Osteocyte (in vitro differentiated cells): ENCODE results near the gene TOE1. TPM values are rescaled to one million over a fixed set of nuclear protein-coding genes. Genes with fewer than 3 reads are reported as not detected.

Experiments
- DNase-seq: peaks from one replicate; pipeline ENCODE4 v3.0.0; 2021; ENCODE audit warnings: mixed read lengths; ENCODE audit not compliant: unreplicated experiment; ENCODE audit errors: extremely low spot score
- H3K27ac Mint-ChIP-seq: one replicate; pipeline ENCODE4 v1.8.0; 2021; ENCODE audit warnings: mild to moderate bottlenecking, mixed read lengths; ENCODE audit not compliant: unreplicated experiment
- H3K27me3 Mint-ChIP-seq: one replicate; pipeline ENCODE4 v1.8.0; 2021; ENCODE audit warnings: mixed read lengths; ENCODE audit not compliant: unreplicated experiment
- H3K36me3 Mint-ChIP-seq: one replicate; pipeline ENCODE4 v1.8.0; 2021; ENCODE audit warnings: mixed read lengths; ENCODE audit not compliant: unreplicated experiment
- H3K4me1 Mint-ChIP-seq: one replicate; pipeline ENCODE4 v1.8.0; 2021; ENCODE audit warnings: mixed read lengths; ENCODE audit not compliant: unreplicated experiment
- H3K4me3 Mint-ChIP-seq: one replicate; pipeline ENCODE4 v1.8.0; 2021; ENCODE audit warnings: mild to moderate bottlenecking, moderate library complexity, mixed read lengths; ENCODE audit not compliant: unreplicated experiment
- H3K9me3 Mint-ChIP-seq: one replicate; pipeline ENCODE4 v1.8.0; 2021; ENCODE audit warnings: mixed read lengths; ENCODE audit not compliant: unreplicated experiment
- total RNA-seq: library from RNA; stranded (reverse); gene quantifications from 2 replicates; pipeline ENCODE4 v1.2.1, GENCODE V29; 2021
- TF ChIP-seq, protein P1 (sequence below): fragments of 200-600 bp; sonication (generic); IDR thresholded peaks from 2 replicates; pipeline ENCODE4 v1.5.0; 2021; ENCODE audit warnings: antibody characterized with exemption, mild to moderate bottlenecking, moderate library complexity

TOE1 gene
- total RNA-seq, 1 donor from 2014 or later = 8.5 TPM

DNA sequence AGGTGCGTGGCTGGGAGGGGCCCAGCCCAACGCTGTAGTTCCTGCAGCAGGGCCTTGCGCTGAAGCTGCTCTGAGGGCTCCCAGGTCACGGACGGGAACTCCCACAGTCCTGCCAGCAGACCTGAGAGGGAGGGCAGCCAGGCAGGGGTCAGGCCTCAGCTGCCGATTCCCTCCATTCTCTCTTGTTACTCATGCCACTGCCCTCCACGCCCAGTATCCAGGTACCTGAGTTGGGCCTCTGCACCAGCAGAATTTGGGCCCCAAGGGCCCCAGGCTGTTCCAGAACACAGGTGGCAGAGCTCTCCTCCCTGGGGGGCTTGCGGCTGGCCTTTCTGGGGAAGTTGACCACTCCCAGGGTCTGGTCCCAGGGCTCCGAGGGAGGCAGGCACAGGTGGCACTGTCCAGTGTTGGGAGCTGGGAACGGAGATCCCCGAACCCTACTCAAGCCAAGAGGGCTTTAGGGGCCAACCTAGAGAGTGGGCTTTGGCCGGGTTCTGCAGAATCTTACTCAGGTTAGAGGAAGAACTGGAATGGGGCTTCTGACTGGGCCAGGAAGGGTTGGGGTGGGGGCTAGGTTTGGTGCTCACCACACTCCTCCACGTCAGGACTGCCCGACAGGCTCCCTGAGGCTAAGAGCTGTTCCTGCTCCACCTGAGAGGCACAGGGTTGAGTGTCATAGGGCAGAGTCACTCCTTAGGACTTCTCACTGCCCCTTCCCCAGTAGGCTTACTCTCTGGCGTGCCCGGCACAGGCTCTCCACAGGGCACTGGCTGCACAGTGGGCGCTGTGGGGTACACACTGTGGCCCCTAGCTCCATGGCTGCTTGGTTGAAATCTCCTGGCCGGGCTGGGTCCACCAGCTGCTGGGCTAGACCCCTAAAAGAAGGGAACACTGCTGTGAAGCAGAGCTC, 8.3 kb upstream of the TOE1 start:
- Mint-ChIP-seq H3K27me3 (no peaks in the 10 kb centered on the region), H3K9me3 (no peaks in the 10 kb centered on the region), H3K4me1 (peaks cover 3% of the 10 kb centered on the region), H3K4me3 (no peak overlapping the region), H3K36me3 (peaks cover 5% of the 10 kb centered on the region), H3K27ac (no peak overlapping the region)
- TF ChIP-seq, protein P1, sequence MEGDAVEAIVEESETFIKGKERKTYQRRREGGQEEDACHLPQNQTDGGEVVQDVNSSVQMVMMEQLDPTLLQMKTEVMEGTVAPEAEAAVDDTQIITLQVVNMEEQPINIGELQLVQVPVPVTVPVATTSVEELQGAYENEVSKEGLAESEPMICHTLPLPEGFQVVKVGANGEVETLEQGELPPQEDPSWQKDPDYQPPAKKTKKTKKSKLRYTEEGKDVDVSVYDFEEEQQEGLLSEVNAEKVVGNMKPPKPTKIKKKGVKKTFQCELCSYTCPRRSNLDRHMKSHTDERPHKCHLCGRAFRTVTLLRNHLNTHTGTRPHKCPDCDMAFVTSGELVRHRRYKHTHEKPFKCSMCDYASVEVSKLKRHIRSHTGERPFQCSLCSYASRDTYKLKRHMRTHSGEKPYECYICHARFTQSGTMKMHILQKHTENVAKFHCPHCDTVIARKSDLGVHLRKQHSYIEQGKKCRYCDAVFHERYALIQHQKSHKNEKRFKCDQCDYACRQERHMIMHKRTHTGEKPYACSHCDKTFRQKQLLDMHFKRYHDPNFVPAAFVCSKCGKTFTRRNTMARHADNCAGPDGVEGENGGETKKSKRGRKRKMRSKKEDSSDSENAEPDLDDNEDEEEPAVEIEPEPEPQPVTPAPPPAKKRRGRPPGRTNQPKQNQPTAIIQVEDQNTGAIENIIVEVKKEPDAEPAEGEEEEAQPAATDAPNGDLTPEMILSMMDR = no peak
- no peak for DNase-seq

DNA sequence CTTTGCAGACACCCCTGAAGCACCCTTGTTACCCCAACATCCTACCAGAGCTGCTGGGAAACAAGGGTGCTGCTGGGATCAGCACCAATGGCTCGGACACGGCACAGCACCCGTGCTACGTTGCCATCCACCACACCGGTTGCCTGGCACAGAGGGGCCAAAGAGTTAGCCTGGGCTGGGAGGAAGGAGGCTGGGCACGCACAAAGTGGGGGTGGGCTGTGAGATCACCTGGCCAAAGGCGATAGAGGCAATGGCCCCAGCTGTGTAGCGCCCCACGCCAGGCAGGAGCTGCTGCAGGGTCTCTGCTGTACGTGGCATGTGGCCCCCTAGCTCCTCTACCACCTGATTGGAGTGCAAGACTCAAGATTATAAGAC, 7.6 kb upstream of the TOE1 start:
- no peak for DNase-seq
- TF ChIP-seq, protein P1 = no peak
- H3K4me3 Mint-ChIP-seq = no peak overlapping the region
- no peak overlapping the region for H3K27ac Mint-ChIP-seq
- no peaks in the 10 kb centered on the region for H3K9me3 Mint-ChIP-seq
- H3K4me1 Mint-ChIP-seq = peaks cover 3% of the 10 kb centered on the region
- H3K27me3 Mint-ChIP-seq = no peaks in the 10 kb centered on the region
- peaks cover 5% of the 10 kb centered on the region for H3K36me3 Mint-ChIP-seq

DNA sequence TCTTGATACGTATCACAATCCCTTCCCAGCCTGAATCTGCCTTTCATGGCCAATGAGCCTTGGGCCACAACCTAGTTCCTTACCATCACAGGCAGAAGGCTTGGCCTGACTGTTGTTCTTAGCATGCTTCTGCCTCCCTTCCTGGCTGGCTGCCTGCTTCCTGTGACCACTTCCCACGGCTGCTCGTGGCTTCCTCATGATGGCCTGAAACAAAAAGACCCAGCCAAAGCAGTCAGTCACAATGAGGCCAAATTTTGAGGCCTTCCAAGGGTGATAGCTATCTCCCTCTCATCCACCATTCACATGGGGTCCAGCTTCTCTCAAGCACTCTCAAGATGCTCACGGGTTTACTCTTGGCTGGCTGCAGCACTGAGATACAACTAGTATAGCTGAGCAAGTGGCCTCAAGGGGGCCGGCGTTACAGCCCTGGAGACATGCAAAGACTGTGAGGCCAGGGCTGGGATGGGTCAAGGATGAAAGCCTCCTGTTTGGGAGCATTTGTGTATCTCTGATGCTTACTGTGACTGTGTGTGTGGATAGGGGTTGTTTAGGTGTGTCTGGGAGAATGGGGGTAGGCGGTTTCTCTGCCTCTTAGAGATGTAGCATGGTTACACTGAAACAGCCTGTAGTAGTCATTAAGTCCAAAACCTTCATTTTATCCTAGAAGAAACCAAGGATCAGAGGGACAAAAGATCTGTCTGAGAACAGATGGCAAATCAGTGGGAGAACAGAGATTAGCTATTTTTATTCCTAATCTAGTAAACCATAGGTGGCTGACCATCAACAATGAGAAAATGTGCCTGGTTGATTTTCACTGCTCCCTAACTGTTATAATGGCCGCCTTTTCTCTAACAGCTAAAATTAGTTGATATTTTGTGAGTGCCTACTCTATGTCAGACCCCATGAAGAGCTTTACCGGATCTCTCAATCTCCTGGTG, 5.4 kb upstream of the TOE1 start:
- H3K27ac Mint-ChIP-seq = no peak overlapping the region
- no peak overlapping the region for H3K4me3 Mint-ChIP-seq
- H3K4me1 Mint-ChIP-seq = peaks cover 12% of the 10 kb centered on the region
- no peaks in the 10 kb centered on the region for H3K9me3 Mint-ChIP-seq
- no peaks in the 10 kb centered on the region for H3K27me3 Mint-ChIP-seq
- H3K36me3 Mint-ChIP-seq = peaks cover 3% of the 10 kb centered on the region
- TF ChIP-seq, protein P1 = no peak
- no peak for DNase-seq

DNA sequence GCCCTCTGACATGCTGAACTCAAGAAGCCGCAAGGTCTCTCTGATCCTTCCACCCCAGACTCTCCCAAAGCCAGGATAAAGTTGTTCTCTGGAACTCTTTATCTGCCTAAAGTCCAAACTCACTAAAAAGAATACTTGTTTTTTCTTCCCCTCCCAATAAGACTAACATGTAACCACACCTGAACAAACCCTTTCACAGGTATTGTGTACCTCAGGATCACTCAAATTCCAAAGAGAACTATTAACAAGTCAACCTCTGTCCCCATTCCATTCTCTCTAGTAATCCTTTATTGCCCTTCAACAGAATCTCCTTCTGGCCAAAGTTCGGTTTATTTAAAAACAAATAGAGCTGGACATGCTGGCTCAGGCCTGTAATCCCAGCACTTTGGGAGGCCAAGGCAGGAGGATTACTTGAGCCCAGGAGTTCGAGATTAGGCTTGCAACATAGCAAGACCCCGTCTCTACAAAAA, 4.1 kb upstream of the TOE1 start:
- TF ChIP-seq, protein P1 = no peak
- H3K27ac Mint-ChIP-seq = no peak overlapping the region
- DNase-seq = no peak
- H3K9me3 Mint-ChIP-seq = no peaks in the 10 kb centered on the region
- peaks cover 20% of the 10 kb centered on the region for H3K4me1 Mint-ChIP-seq
- no peaks in the 10 kb centered on the region for H3K36me3 Mint-ChIP-seq
- H3K27me3 Mint-ChIP-seq = no peaks in the 10 kb centered on the region
- H3K4me3 Mint-ChIP-seq = no peak overlapping the region
